Natural killer cell (primary cell): ENCODE data around the gene ZNF287. TPM values are rescaled to one million over a fixed set of nuclear protein-coding genes. Genes with fewer than 3 reads are reported as not detected.
A peak's percentile ranks its signal among the peaks of the same experiment; 100 is the strongest.

Experiments used
- ATAC-seq, 3 donors: fragments of 150-1000 bp in 2 of 3; fragments of 200-7000 bp in 1 of 3; cut with Tn5 transposase; 1 replicate in 1 of 3; 2 replicates in 2 of 3; pipeline ENCODE4 v1.10.0; 2021; ENCODE audit warnings: mild to moderate bottlenecking in 2 of 3, moderate library complexity in 2 of 3
- DNase-seq, 2 donors: peaks; one replicate each; pipeline versions ENCODE4 v3.0.0 to v3.0.0-alpha.2; 2013 to 2021; ENCODE audit warnings: mixed read lengths in 1 of 2
- H3K27ac ChIP-seq: one replicate; pipeline ENCODE4 v1.5.1; 2013; ENCODE audit warnings: mild to moderate bottlenecking, low read length
- H3K27me3 ChIP-seq: one replicate; pipeline ENCODE4 v1.6.1; 2013; ENCODE audit warnings: low read length; ENCODE audit not compliant: control insufficient read depth, insufficient read depth
- H3K36me3 ChIP-seq: one replicate; pipeline ENCODE4 v1.6.1; 2013; ENCODE audit warnings: low read length; ENCODE audit not compliant: control insufficient read depth, insufficient read depth
- H3K4me1 ChIP-seq: one replicate; pipeline ENCODE4 v1.6.1; 2013; ENCODE audit warnings: low read length; ENCODE audit not compliant: control insufficient read depth, insufficient read depth
- H3K4me3 ChIP-seq: one replicate; pipeline ENCODE4 v1.5.1; 2013; ENCODE audit warnings: low read length
- H3K9me3 ChIP-seq: one replicate; pipeline ENCODE4 v1.6.1; 2013; ENCODE audit warnings: low read length; ENCODE audit not compliant: control insufficient read depth, insufficient read depth
- H3K27ac Mint-ChIP-seq, 2 donors: one replicate each; pipeline ENCODE4 v1.8.0; 2022; ENCODE audit warnings: mild to moderate bottlenecking in 2 of 2, mixed read lengths in 2 of 2, moderate library complexity in 1 of 2
- H3K27me3 Mint-ChIP-seq, 2 donors: one replicate each; pipeline ENCODE4 v1.8.0; 2022; ENCODE audit warnings: low read depth in 2 of 2, mixed read lengths in 2 of 2
- H3K36me3 Mint-ChIP-seq: one replicate; pipeline ENCODE4 v1.8.0; 2022; ENCODE audit warnings: mixed read lengths
- H3K4me1 Mint-ChIP-seq, 2 donors: one replicate each; pipeline ENCODE4 v1.8.0; 2022; ENCODE audit warnings: mixed read lengths in 2 of 2
- H3K4me3 Mint-ChIP-seq: one replicate; pipeline ENCODE4 v1.8.0; 2022; ENCODE audit warnings: mild to moderate bottlenecking, moderate library complexity, mixed read lengths
- H3K9me3 Mint-ChIP-seq, 2 donors: one replicate each; pipeline ENCODE4 v1.8.0; 2022; ENCODE audit warnings: mixed read lengths in 2 of 2
- CTCF ChIP-seq: fragments of 200-600 bp; IDR thresholded peaks from one replicate; pipeline ENCODE4 v1.8.0; 2022; ENCODE audit warnings: antibody characterized with exemption
- WGBS: methylation state at CpG from one replicate; pipeline ENCODE4 v1.1.7; 2013; ENCODE audit warnings: missing lambda C conversion rate; ENCODE audit not compliant: insufficient coverage; 5-methylcytosine and 5-hydroxymethylcytosine counted together
- intact Hi-C: fragments of 100-400 bp; cut with micrococcal nuclease; formaldehyde crosslinking; loops from one replicate; pipeline ENCODE4 v1.14.2; 2022
- total RNA-seq, 4 donors: library from RNA; stranded (reverse); fragments of 120-200 nt in 1 of 4; gene quantifications; one replicate each; pipeline versions ENCODE4 v1.2.3 to v1.2.4, GENCODE V29; 2013 to 2022

The ZNF287 gene
- total RNA-seq, 3 donors from 2014 or later (not counting 1 experiment from before 2014, with no cell fraction given), result 2.4 to 7.4 (median 5.3) TPM

- no peak for ATAC-seq
- Histone ChIP-seq H3K4me3 (no peak overlapping the region), H3K4me1 (peaks cover 10% of the 10 kb centered on the region), H3K27me3 (no peaks in the 10 kb centered on the region), H3K27ac (no peak overlapping the region), H3K9me3 (no peaks in the 10 kb centered on the region), H3K36me3 (no peaks in the 10 kb centered on the region)
- 80% methylated on average over 1 of the region's 2 CpGs for WGBS
- Mint-ChIP-seq H3K4me3 (no peak overlapping the region), H3K4me1 (peaks cover 0 to 7% of the 10 kb centered on the region in 2 donors), H3K9me3 (no peaks in the 10 kb centered on the region), H3K27me3 (peaks cover 12 to 55% of the 10 kb centered on the region in 2 donors), H3K27ac (no peak overlapping the region), H3K36me3 (no peaks in the 10 kb centered on the region)
- DNase-seq, result no peak
- intact Hi-C loops, result no loop called here
- TF ChIP-seq CTCF, result no peak
Observed at GRCh38 chr17:16593356-16594102, 24.5 kb upstream of the ZNF287 start.

- H3K27ac ChIP-seq, result no peak overlapping the region
- WGBS, result 4% methylated on average over 52 of the region's 53 CpGs
- H3K4me3 Mint-ChIP-seq, result peak overlapping the region; percentile 79
- no peak overlapping the region for H3K27ac Mint-ChIP-seq
- intact Hi-C loops, result loop anchor here (1.0 to 5.0 kb wide), 3 partner anchors 52 to 152 kb away; partner anchors contain the start of gene ZNF624
- H3K36me3 Mint-ChIP-seq, result no peaks in the 10 kb centered on the region
- H3K4me1 Mint-ChIP-seq, result peaks cover 3 to 11% of the 10 kb centered on the region in 2 donors
- peak; percentile 97 for TF ChIP-seq CTCF
- peaks cover 24 to 75% of the 10 kb centered on the region in 2 donors for H3K27me3 Mint-ChIP-seq
- no peaks in the 10 kb centered on the region for H3K36me3 ChIP-seq
- peak overlapping the region; percentile 47 for H3K4me3 ChIP-seq
- ATAC-seq (peak; percentile 98), DNase-seq (peak; percentile 91 to 96)
- no peaks in the 10 kb centered on the region for H3K27me3 ChIP-seq
- H3K4me1 ChIP-seq, result peaks cover 14% of the 10 kb centered on the region
- H3K9me3 ChIP-seq, result no peaks in the 10 kb centered on the region
- no peaks in the 10 kb centered on the region for H3K9me3 Mint-ChIP-seq
Observed at GRCh38 chr17:16589097-16589969, 20.3 kb upstream of the ZNF287 start.

- H3K4me3 Mint-ChIP-seq, result no peak overlapping the region
Observed at GRCh38 chr17:16585796-16586195, 16.8 kb upstream of the ZNF287 start.

More at GRCh38 chr17:16585796-16586195, 16.8 kb upstream of the ZNF287 start:
- Histone ChIP-seq H3K4me3 (no peak overlapping the region), H3K27ac (no peak overlapping the region), H3K27me3 (peaks cover 4% of the 10 kb centered on the region), H3K36me3 (no peaks in the 10 kb centered on the region), H3K9me3 (no peaks in the 10 kb centered on the region), H3K4me1 (peaks cover 21% of the 10 kb centered on the region)
- DNase-seq (no peak), ATAC-seq (no peak)
- H3K27me3 Mint-ChIP-seq, result peaks cover 36 to 71% of the 10 kb centered on the region in 2 donors
- TF ChIP-seq CTCF, result no peak
- peaks cover 10 to 18% of the 10 kb centered on the region in 2 donors for H3K4me1 Mint-ChIP-seq
- no peak overlapping the region for H3K27ac Mint-ChIP-seq
- intact Hi-C loops, result loop anchor here (5.0 kb wide), 1 partner anchor 148 kb away; no protein-coding TSS in a partner anchor
- H3K9me3 Mint-ChIP-seq, result no peaks in the 10 kb centered on the region
- H3K36me3 Mint-ChIP-seq, result no peaks in the 10 kb centered on the region
- 49% methylated on average over 4 of the region's 4 CpGs for WGBS
